HepG2 (cell line): ENCODE results near the gene ANTXRL. TPM values are rescaled to one million over a fixed set of nuclear protein-coding genes. Genes with fewer than 3 reads are reported as not detected.

ENCODE experiments used
- ATAC-seq: fragments of 200-7000 bp; cut with Tn5 transposase; 3 replicates; pipeline ENCODE4 v1.9.1; 2020; ENCODE audit warnings: mild to moderate bottlenecking, moderate library complexity
- BruUV-seq: library from RNA; stranded (reverse); fragments of 400-500 nt; replicated peaks from 2 replicates; lab custom pipeline; 2021; lab: Mats Ljungman, UMichigan
- CTCF ChIA-PET: fragments of 300-600 bp; formaldehyde crosslinking; extraction: SDS; loops from one replicate; lab custom pipeline; 2021; ENCODE audit warnings: low total read pairs, inconsistent platforms, low intra/inter-chr PET ratio; lab: Yijun Ruan, JAX
- POLR2A ChIA-PET: fragments of 350-600 bp; sonication (Branson Sonifier 250); formaldehyde crosslinking; loops from one replicate; lab custom pipeline; 2020; ENCODE audit warnings: antibody characterized with exemption, inconsistent platforms; lab: Yijun Ruan, JAX
- DNase-seq: peaks from one replicate; pipeline ENCODE4 v3.0.0-alpha.2; 2015; ENCODE audit warnings: low spot score
- FAIRE-seq: peaks from 3 replicates; lab custom pipeline; 2011; peaks lifted over from hg19 to GRCh38; lab: Jason Lieb, UNC
- H2AFZ ChIP-seq: one replicate; pipeline ENCODE4 v1.6.1; 2011; ENCODE audit warnings: low read length, inconsistent platforms
- H3K27ac ChIP-seq: fragments of 300-600 bp; 3 replicates; pipeline ENCODE4 v1.8.0; 2011; ENCODE audit warnings: mixed run types, mild to moderate bottlenecking, mixed read lengths, low read length, inconsistent platforms; ENCODE audit not compliant: insufficient read depth; ENCODE audit errors: extremely low read length
- H3K27me3 ChIP-seq, 2 experiments: fragments of 200-600 bp in 1 of 2; 2 replicates in 1 of 2; 3 replicates in 1 of 2; pipeline versions ENCODE4 v1.6.0 to v1.8.0; 2011; ENCODE audit warnings: low read length in 2 of 2, mild to moderate bottlenecking in 2 of 2, moderate library complexity in 2 of 2, inconsistent platforms in 1 of 2; ENCODE audit not compliant: insufficient read depth in 2 of 2, control insufficient read depth in 1 of 2
- H3K36me3 ChIP-seq, 2 experiments: fragments of 200-600 bp in 1 of 2; replicated peaks in 1 of 2; 2 replicates in 1 of 2; 3 replicates in 1 of 2; pipeline versions ENCODE4 v1.5.1 to v1.8.0; 2011; ENCODE audit warnings: low read length in 2 of 2, inconsistent platforms in 1 of 2; ENCODE audit not compliant: insufficient read depth in 2 of 2, control insufficient read depth in 1 of 2
- H3K4me1 ChIP-seq: 2 replicates; pipeline ENCODE4 v1.5.1; 2012; ENCODE audit warnings: low read length, inconsistent platforms; ENCODE audit not compliant: insufficient read depth
- H3K4me2 ChIP-seq: 2 replicates; pipeline ENCODE4 v1.6.0; 2011; ENCODE audit warnings: low read depth, low read length, inconsistent platforms
- H3K4me3 ChIP-seq, 3 experiments: fragments of 200-600 bp in 1 of 3; sonication (generic), shearing (Covaris generic) in 1 of 3; replicated peaks in 1 of 3; 2 replicates each; pipeline ENCODE4 v1.5.1; 2011 to 2016; ENCODE audit warnings: low read length in 3 of 3, inconsistent platforms in 2 of 3, low read depth in 2 of 3, mild to moderate bottlenecking in 2 of 3, control low read depth in 1 of 3, mixed read lengths in 1 of 3; ENCODE audit not compliant: insufficient read depth in 1 of 3
- H3K79me2 ChIP-seq: one replicate; pipeline ENCODE4 v1.6.1; 2011; ENCODE audit warnings: low read length, inconsistent platforms; ENCODE audit not compliant: insufficient read depth
- H3K9ac ChIP-seq: 2 replicates; pipeline ENCODE4 v1.6.0; 2011; ENCODE audit warnings: mild to moderate bottlenecking, low read depth, low read length, inconsistent platforms; ENCODE audit not compliant: insufficient read depth
- H3K9me3 ChIP-seq: 2 replicates; pipeline ENCODE4 v1.5.1; 2012; ENCODE audit warnings: mild to moderate bottlenecking, low read length
- H4K20me1 ChIP-seq: 2 replicates; pipeline ENCODE4 v1.6.0; 2011; ENCODE audit warnings: inconsistent platforms, mild to moderate bottlenecking, low read length, moderate library complexity; ENCODE audit not compliant: insufficient read depth
- ARID2 ChIP-seq: sonication (generic); formaldehyde crosslinking; IDR thresholded peaks from 2 replicates; pipeline ENCODE4 v1.8.1; 2022; ENCODE audit warnings: mild to moderate bottlenecking, missing genetic modification reagents, borderline replicate concordance
- EED ChIP-seq: sonication (generic); formaldehyde crosslinking; IDR thresholded peaks from 2 replicates; pipeline ENCODE4 v1.5.0; 2020; ENCODE audit warnings: mild to moderate bottlenecking, missing genetic modification reagents
- KDM4B ChIP-seq: sonication (generic); formaldehyde crosslinking; IDR thresholded peaks from 2 replicates; pipeline ENCODE4 v1.4.0; 2020; ENCODE audit warnings: missing genetic modification reagents
- SATB2 ChIP-seq: sonication (generic); formaldehyde crosslinking; IDR thresholded peaks from 2 replicates; pipeline ENCODE4 v1.5.0; 2020; ENCODE audit warnings: missing genetic modification reagents
- ZNF747 ChIP-seq: sonication (generic); formaldehyde crosslinking; IDR thresholded peaks from 2 replicates; pipeline ENCODE4 v1.8.1; 2023; ENCODE audit warnings: missing genetic modification reagents, mild to moderate bottlenecking, borderline replicate concordance
- WGBS: methylation state at CpG from one replicate; pipeline ENCODE4 v1.1.6; 2017; ENCODE audit warnings: low lambda C conversion rate; 5-methylcytosine and 5-hydroxymethylcytosine counted together
- in situ Hi-C: cut with HindIII; loops from 2 replicates; pipeline ENCODE4 v1.10.0; 2017; ENCODE audit warnings: low pct_unique_long_range_greater_than_20kb; ENCODE audit not compliant: extremely low pct_ligation_motif_present
- intact Hi-C: fragments of 100-400 bp; cut with micrococcal nuclease; formaldehyde crosslinking; loops from one replicate; pipeline ENCODE4 v1.10.0; 2022; ENCODE audit not compliant: unreplicated experiment
- polyA plus RNA-seq, 8 experiments: library from polyadenylated mRNA; depleted of rRNA in 3 of 8; stranded (reverse) in 7 of 8; unstranded in 1 of 8; fragments of >200 nt; fragmentation: Illumina TruSeq in 4 of 8; extraction: Trizol in 4 of 8; gene quantifications; 2 replicates each; pipeline versions ENCODE4 v1.2.1 to v1.2.3, GENCODE V29; 2011 to 2016; ENCODE audit warnings: low read depth in 4 of 8, missing spikeins in 1 of 8, mixed read lengths in 1 of 8; ENCODE audit not compliant: insufficient read depth in 1 of 8
- total RNA-seq, 5 experiments: library from RNA; depleted of rRNA; stranded (reverse); fragments of >200 nt; fragmentation: Illumina TruSeq; extraction: Trizol; gene quantifications; 2 replicates each; pipeline ENCODE4 v1.2.3, GENCODE V29; 2016; ENCODE audit warnings: low read depth in 1 of 5
- TF ChIP-seq, protein P1 (sequence below), 2 experiments: sonication (generic) in 1 of 2; formaldehyde crosslinking in 1 of 2; IDR thresholded peaks; 2 replicates each; pipeline versions ENCODE4 v1.4.0 to v1.6.1; 2018 to 2020; ENCODE audit warnings: missing genetic modification reagents in 2 of 2, borderline replicate concordance in 1 of 2, low read depth in 1 of 2, mild to moderate bottlenecking in 1 of 2, missing biosample characterization in 1 of 2
- TF ChIP-seq, protein P2 (sequence below): sonication (generic); formaldehyde crosslinking; IDR thresholded peaks from 2 replicates; pipeline ENCODE4 v1.4.0; 2020; ENCODE audit warnings: low read depth, mild to moderate bottlenecking, missing genetic modification reagents

ANTXRL gene
- total and polyA plus RNA-seq, 2 of the 13 experiments (the other 11 are each of a cell fraction or from before 2014, with no cell fraction given), result not detected

DNA sequence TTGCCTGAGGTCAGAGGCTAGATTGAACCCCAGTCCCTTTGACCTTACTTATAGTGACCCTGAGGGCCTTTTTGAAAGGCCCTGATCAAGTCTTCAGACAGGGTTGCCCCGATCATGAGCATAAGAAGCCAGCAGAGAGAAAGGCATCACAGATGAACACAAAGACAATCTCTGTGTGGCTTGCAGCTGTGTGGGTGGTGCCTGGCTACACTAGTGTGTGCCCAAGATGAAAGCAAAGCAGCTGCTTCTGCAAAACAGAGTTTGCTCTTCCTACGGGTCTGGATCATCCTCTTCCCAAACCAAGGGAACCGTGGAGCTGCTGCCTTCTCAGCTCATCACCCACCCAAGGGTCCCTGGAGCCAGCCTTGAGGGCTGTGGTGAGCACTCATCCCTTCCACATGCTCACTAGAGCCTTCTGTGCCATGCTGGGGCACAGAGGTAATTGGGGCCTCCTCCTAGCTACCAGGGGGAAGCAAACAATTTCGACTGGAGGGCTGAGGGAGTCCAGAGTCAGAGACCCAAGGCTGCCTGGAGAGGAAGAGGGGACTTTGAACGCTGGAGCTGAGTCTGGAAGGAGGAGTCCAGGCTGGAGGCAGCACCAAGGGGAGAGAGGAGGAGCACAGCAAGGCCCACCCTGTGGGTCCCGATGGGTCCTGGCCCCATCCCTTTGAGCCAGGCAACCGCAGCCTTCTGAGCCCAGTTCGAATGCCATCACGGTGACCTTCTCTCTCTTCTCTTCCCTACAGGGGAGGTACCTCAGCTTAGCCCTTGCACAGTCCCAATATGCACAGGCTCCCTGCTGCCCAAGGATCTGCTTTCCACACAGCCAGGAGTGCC, 42.3 kb downstream of the ANTXRL start:
- Histone ChIP-seq H3K36me3 (no peaks in the 10 kb centered on the region), H3K9ac (no peak overlapping the region), H3K4me1 (no peaks in the 10 kb centered on the region), H3K27ac (no peak overlapping the region), H3K4me3 (no peak overlapping the region), H3K27me3 (peaks cover 0 to 12% of the 10 kb centered on the region in 2 experiments; a peak in 2 of 5 replicates), H3K79me2 (no peaks in the 10 kb centered on the region), H4K20me1 (no peaks in the 10 kb centered on the region), H2AFZ (no peak overlapping the region), H3K4me2 (no peak overlapping the region), H3K9me3 (no peaks in the 10 kb centered on the region)
- no peak for TF ChIP-seq KDM4B (CRISPR knock-in tag)
- TF ChIP-seq EED, result no peak
- TF ChIP-seq SATB2 (CRISPR knock-in tag), result no peak
- TF ChIP-seq, protein P1, sequence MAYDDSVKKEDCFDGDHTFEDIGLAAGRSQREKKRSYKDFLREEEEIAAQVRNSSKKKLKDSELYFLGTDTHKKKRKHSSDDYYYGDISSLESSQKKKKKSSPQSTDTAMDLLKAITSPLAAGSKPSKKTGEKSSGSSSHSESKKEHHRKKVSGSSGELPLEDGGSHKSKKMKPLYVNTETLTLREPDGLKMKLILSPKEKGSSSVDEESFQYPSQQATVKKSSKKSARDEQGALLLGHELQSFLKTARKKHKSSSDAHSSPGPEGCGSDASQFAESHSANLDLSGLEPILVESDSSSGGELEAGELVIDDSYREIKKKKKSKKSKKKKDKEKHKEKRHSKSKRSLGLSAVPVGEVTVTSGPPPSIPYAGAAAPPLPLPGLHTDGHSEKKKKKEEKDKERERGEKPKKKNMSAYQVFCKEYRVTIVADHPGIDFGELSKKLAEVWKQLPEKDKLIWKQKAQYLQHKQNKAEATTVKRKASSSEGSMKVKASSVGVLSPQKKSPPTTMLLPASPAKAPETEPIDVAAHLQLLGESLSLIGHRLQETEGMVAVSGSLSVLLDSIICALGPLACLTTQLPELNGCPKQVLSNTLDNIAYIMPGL (CRISPR knock-in tag; IDR thresholded peaks at IDR 0.05; ENCODE audit: borderline replicate concordance in 1 of 2, low read depth in 1 of 2), result no peak
- TF ChIP-seq ARID2, result no peak
- TF ChIP-seq, protein P2, sequence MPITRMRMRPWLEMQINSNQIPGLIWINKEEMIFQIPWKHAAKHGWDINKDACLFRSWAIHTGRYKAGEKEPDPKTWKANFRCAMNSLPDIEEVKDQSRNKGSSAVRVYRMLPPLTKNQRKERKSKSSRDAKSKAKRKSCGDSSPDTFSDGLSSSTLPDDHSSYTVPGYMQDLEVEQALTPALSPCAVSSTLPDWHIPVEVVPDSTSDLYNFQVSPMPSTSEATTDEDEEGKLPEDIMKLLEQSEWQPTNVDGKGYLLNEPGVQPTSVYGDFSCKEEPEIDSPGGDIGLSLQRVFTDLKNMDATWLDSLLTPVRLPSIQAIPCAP (CRISPR knock-in tag), result no peak
- TF ChIP-seq ZNF747 (CRISPR knock-in tag), result no peak
- BruUV-seq, result no TSS peak
- WGBS, result 17% methylated on average over 8 of the region's 9 CpGs
- intact Hi-C loops, result no loop called here
- CTCF ChIA-PET, result no interaction called here
- POLR2A ChIA-PET, result no interaction called here
- in situ Hi-C loops, result no loop called here
- DNase-seq (no peak), ATAC-seq (no peak), FAIRE-seq (no peak)
